Fibroblast of upper back skin (primary cell): Measurements from ENCODE around the gene ZNF48.

Experiments used
- DNase-seq: peaks from one replicate; pipeline ENCODE4 v3.0.0-alpha.2; 2013

Gene ZNF48

DNA sequence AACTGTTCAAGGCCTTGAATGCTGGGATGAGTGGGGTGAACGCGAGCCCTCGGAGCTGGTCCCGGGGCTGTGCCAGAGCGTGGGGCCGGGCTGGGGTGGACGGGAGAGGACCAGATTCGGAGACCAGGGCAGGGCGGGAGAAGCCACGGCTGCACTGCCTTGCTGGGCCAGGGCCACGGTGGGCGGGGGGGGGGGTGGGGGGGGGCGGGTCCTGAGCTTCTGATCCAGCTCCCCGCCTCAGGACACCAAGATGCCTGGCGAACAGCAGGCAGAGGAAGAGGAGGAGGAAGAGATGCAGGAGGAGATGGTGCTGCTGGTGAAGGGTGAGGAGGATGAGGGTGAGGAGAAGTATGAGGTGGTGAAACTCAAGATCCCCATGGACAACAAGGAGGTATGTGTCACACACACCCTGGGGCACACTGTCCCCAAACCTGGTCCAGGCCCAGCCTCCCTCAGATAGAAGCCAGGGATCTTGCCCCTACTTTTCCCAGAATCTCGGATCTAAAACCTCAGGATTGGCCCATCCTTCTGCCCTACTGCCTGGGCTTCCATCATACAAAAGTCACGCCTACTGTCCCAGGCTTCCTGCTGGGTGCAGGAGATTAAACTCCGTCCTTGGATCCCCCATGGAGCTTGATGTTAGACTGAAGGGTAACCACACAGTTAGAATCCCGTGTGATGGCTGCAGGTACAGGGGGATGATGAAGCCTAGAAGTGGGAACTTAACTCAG is 12.7 kb downstream of the ZNF48 start:
- no peak for DNase-seq

- DNase-seq = peak; percentile 84
Observed at GRCh38 chr16:30409125-30410060, 14.2 kb downstream of the ZNF48 start.

DNA sequence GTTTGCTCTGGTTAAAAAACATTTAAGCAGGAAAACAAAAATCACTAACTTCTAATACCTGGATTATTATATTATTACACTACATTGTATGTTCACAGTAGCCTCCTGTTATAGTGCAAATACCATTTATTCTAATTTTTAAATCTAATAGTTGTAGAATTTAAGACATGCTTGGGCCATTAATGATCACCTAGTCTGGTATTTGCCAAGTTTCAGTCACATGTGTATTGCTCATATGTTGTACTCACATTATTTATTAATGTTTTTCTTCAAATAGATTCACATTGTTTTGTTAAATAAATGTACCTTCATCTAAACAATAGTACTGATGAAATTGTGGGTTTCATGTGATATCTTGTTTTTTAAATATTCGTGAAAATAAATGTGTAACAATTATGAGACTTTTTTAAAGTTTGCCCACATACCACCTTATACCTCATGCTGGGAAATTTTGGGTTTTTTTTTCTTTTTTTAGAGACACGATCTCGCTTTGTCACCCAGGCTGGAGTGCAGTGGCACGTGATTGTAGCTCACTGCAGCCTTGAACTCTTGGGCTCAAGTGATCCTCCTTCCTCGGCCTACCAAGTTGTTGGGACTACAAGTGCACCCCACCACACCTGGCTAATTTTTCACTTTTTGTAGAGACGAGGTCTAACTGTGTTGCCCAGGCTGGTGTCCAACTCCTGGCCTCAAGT is 18.0 kb downstream of the ZNF48 start:
- no peak for DNase-seq

GRCh38 chr16:30414159-30414558 is 18.9 kb downstream of the ZNF48 start:
- no peak for DNase-seq

DNA sequence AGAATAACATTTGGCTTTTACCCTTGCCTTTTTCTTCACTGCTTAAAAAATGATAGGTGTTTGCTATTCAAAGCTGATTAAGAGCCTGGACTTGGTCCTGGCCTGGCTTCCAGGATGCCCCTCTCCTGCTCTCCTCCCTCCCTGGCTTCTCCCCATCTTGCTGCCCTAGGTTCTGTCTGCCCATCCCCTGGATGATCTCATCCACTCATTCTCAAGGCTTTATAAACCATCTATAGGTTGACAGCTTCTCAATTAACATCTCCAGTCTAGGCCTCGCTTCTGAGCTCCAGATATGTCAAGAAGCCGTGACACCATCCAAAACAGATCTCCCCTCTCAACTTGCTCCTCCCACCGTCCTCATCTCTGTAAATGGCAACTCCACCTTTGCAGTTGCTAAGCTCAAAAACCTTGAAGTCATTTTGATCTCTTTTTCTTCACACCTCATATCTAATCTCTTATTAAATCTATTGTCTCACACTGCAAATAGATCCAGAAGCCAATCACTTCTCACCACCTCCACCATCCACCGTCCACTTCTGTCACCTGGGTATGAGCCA is 20.9 kb downstream of the ZNF48 start:
- DNase-seq = no peak

DNA sequence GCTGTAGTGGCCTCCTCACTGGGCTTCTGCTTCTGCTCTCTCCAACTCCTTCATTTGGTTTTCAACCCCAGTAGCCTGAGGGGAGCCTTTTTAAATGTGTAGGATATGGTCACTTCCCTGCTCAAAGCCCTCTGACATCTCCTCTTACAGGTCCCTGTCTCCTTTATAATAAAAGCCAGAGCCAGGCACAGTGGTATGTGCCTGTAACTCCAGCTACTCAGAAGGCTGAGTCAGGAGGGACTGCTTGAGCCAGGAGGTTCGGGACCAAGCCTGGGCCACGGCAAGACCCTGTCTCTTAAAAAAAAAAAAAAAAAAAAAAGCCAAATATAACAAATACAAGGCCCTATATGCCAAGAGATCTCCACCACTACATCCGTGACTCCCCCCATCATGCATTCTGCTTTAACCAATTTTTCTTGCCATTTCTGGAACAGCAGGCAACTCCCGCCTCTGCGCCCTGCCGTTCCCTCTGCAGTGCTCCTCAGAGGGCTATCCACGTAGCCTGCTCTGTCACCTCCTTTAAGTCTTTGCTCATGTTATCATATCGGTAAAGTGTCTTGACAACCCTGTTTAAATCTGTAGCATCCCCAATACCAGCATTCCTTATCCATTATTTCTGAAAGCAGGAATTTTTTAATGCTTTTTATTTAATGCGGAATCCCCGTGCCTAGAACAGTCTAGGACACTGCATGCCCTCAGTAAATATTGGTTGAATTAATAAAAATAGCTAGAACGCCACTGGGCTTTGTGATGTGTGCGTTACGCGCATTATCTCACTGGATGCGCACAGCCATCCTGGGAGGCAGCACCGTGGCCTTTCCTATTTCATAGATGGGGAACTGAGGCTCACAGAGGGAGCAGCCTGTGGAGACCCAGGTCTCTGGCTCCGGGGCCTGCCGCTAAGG is 21.7 kb downstream of the ZNF48 start:
- DNase-seq = no peak

DNA sequence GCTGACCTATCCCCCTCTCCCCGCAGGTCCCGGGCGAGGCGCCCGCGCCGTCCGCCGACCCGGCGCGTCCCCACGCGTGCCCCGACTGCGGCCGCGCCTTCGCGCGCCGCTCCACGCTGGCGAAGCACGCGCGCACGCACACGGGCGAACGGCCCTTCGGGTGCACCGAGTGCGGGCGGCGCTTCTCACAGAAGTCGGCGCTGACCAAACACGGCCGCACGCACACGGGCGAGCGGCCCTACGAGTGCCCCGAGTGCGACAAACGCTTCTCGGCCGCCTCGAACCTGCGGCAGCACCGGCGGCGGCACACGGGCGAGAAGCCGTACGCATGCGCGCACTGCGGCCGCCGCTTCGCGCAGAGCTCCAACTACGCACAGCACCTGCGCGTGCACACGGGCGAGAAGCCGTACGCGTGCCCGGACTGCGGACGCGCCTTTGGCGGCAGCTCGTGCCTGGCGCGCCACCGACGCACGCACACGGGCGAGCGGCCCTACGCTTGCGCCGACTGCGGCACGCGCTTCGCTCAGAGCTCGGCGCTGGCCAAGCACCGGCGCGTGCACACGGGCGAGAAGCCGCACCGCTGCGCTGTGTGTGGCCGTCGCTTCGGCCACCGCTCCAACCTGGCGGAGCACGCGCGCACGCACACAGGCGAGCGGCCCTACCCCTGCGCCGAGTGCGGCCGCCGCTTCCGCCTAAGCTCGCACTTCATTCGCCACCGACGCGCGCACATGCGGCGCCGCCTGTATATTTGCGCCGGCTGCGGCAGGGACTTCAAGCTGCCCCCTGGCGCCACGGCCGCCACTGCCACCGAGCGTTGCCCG is 22.5 kb downstream of the ZNF48 start:
- DNase-seq = peak; percentile 85

DNA sequence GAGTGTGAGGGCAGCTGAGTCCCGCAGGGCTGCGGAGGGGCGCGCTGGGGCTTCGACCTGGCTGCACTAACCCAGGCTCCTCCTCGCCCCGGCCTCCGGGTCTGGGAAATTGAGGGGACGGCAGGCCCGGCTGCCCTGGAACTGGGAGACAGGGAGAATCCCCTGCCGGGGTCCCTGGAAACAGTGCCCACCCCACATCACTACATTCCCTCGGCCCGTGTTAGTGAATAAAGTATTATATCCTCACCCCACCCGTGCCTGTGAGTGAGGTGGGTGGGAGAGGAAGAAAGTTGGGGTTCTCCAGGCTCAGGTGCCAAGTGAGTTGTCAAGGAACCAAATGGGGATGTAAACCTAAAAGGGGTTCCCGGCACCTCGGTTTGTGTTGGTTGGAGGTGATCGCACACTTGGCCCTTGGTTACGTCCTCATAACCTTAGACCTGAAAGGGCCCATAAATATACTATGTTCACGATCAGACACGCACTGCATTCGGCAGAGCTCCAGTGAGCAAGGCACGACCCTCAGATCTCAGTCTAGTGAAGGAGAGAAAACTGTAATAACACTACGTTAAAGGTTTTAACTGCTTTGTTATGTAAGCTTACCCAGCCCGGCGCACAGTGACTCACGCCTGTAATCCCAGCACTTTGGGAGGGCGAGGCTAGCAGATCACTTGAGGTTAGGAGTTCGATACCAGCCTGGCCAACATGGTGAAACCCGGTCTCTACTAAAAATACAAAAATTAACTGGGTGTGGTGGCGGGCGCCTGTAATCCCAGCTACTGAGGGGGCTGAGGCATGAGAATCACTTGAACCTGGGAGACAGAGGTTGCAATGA is 23.3 kb downstream of the ZNF48 start:
- DNase-seq = no peak

DNA sequence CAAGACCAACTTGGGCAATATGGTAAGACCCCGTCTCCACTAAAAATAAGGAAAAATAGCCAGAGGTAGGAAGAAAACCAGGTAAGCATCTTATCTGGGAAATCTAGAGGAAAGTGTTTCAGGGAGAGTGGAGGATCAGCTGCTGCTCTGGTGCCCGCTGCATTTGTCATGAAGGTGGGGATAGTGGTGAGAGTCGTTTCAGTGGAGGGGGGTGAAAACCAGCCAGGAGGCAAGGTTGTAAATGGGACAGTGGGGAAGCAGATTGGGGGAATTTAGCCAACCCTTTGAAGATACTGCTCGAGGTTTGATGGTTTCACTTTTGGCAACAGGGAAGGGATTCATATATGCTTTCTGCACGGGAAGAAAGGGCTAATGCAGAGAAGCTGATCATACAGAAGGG is 25.8 kb downstream of the ZNF48 start:
- DNase-seq = no peak

DNA sequence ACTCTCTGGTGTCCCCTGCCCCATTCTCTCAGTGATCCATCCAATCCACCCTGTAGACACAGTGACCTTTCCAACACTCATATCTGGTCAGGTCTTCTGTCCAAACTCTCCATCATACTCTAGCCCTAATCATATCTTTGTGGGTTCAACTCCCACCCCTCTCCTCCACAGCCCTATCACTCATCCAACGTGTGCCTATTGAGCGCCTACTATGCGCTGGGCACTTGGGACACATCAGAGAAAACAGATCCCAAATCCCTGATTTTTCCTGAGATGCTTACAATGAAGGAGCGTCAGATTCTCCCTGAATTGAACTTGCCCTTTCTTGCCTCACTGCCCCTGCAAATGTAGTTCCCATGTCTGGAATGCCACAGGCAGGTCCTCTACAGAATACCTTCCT is 32.8 kb downstream of the ZNF48 start:
- no peak for DNase-seq

GRCh38 chr16:30429418-30429677 is 34.1 kb downstream of the ZNF48 start:
- no peak for DNase-seq

- DNase-seq = peak; percentile 99
Observed at GRCh38 chr16:30429678-30430427, 34.6 kb downstream of the ZNF48 start, which contains the start of gene DCTPP1. DCTPP1 (minus strand) TSS chr16:30430030; CDS start chr16:30429980, 50 bp downstream.

- DNase-seq = no peak
Observed at GRCh38 chr16:30430428-30430970, 35.3 kb downstream of the ZNF48 start.

DNA sequence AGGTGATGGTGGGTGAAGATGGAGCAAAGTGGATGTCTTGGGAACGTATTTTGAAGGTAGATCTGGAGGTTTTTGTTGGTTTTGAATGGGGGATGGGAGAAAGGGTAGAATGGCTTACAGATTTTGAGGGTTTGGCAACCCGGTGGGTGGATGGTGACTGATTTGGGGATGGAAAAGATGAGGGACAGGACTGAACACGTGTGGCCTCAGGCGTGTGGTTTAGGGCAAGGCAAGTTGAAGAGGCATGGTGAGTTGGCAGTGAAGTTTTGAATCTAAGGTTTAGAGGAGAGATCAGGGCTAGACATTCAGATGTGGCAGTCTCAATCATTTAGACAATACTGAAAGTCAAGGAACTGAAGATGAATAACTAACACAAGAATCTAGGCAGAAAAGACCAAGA is 39.6 kb downstream of the ZNF48 start:
- DNase-seq = no peak

DNA sequence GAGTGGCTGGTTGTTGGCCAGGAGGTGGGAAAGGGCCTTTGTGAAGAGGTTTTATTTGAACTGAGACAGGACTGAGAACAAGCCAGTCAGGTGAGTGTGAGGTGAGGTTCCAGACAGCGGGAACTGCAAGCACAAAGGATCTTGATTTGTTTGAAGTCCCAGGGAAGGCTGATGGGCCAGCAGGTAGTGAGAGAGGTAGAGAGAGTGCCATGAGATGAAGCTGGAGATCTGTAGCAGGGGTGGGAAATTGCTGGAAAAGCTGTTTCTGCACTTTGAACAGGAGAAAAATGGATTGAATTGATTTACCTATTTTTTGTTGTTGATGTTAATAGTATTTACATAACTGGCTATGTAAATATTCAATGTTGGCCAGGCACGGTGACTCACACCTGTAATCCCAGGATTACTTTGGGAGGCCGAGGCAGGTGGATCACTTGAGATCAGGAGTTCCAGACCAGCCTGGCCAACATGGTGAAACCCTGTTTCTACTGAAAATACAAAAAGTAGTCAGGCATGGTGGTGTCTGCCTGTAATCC is 42.4 kb downstream of the ZNF48 start:
- DNase-seq = no peak

DNA sequence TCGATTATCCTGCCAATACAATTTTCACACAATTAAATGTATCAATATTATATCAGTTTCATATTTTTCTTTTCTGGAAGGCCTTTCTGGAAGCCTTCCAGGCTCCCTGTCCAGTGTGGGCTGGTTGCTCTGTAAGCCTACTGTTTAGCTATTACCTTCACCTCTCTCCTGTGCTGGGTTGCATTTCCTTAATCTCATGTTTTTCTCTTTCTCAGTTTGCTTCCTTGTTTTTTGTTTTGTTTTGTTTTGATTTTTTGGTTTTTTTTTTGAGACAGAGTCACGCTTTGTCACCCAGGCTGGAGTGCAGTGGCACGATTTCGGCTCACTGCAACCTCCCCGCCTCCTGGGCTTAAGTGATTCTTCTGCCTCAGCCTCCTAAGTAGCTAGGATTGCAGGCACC is 43.6 kb downstream of the ZNF48 start:
- DNase-seq = no peak

- DNase-seq = no peak
Observed at GRCh38 chr16:30439720-30440348, 44.6 kb downstream of the ZNF48 start.

- DNase-seq = no peak
Observed at GRCh38 chr16:30443631-30444030, 48.4 kb downstream of the ZNF48 start.
